Activated gamma-delta T cell treated with Interleukin-2 at 50 U/mL for 16 hours (primary cell): ENCODE measurements around the gene NEDD4L.

ENCODE experiments used
- DNase-seq: peaks from one replicate; pipeline ENCODE4 v3.0.0-alpha.2; 2020

Gene NEDD4L

DNA sequence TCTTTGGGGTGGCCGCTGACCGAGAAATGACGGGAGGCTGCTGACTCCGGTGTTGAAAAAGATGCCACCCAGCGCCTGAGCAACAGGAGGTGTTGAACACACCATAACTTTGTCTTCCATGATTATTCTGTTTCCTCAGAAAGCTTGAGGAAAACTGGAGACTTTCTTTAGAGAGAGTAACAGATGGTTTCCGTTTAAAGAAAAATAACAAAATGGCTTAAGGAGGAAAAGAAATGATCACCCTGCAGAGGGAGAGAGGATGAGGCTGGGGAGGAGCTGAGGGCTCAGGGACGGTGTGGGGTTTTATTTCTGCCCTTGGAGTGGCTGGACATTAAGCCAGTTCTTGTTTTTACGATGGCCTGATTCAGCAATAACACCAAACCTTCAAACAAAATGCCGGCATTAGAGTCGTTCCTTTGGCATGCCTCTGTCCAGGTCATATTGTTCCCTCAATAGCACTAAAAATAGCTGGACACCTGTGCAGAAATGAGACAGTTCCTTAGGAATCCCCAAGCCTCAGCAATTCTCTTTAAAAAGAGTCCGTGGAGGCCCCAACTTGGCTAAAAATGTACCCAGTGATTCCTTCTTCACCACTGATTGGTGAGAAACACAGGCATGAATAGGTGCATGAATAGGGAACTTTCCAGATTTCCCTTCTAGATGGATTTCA, 402.5 kb downstream of the NEDD4L start:
- no peak for DNase-seq

DNA sequence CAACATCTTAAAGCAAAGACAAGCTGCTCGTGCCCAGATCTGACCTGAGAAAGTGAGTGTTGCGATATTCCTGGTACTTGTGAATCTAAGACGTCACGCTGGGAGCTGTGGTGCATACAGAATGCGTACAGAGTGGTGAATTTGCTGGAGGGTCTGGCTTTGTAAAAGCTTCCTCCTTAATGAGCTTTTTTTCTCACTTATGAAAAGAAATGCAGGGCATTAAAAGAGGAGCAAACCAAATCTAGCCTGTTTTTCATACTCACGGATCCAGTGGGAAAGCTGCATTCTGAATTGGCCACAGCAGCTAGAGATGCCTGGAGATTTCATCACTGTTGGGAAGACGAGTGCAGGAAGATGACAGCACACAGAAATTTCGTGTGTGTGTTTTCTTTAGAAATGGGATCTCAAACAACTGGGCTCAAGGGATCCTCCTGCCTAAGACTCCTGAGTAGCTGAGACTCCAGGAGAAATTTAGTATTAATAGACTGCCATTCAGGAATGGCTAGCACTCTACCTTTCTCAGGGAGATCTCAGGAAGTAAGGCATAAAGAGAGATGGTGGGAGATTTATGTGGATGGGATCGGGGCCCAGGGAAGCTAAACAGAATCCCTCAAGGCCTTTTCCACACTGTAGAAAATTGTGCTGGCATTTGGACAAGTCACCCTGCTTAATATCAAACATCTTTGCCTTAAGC, 403.5 kb downstream of the NEDD4L start:
- DNase-seq, result no peak

DNA sequence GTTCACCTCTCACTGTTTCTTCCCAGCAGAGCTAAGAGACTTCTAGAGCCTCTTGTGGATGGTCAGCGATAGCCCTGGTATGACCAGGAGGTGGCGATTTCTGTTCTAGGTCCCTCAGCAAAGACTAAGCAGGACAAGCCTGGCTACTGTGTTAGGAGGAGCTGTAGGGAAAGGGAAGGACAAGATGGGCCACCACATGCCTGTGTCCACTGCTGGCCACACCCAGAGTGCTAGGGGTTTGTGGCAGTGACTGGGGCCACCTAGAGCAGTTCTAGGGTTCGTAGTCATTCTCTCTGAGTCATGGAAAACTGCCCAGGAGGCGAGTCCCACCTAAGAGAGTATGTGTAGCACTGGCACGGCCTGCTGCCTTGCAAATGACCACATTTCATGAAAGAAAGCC, 405.4 kb downstream of the NEDD4L start:
- no peak for DNase-seq
